B cell (primary cell): Measurements from ENCODE around the gene XPNPEP2.

Experiments
- EZH2 ChIP-seq: IDR thresholded peaks from 2 replicates; pipeline ENCODE4 v1.6.1; 2012; ENCODE audit warnings: borderline replicate concordance, low read depth, mild to moderate bottlenecking, moderate library complexity, low read length; ENCODE audit not compliant: insufficient read depth, poor library complexity, severe bottlenecking
- TF ChIP-seq, protein P1 (sequence below): fragments of 200-600 bp; IDR thresholded peaks from one replicate; pipeline ENCODE4 v1.8.0; 2022; ENCODE audit warnings: antibody characterized with exemption, mild to moderate bottlenecking

DNA sequence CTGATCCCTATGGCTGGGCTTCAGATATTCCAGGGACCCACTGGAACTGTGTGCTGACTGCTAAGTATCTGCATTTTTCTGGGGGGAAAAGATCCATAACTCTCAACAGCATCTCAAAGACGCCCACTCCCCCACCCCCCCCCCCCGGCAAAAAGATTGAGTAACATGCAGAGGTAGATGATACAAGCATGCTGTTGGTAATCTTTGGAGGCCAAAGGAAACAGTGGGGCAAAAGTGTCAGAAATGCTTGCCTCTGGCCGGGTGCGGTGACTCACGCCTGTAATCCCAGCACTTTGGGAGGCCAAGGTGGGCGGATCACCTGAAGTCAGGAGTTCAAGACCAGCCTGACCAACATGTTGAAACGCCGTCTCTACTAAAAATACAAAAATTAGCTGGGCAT, 12.2 kb downstream of the XPNPEP2 start:
- TF ChIP-seq, protein P1, sequence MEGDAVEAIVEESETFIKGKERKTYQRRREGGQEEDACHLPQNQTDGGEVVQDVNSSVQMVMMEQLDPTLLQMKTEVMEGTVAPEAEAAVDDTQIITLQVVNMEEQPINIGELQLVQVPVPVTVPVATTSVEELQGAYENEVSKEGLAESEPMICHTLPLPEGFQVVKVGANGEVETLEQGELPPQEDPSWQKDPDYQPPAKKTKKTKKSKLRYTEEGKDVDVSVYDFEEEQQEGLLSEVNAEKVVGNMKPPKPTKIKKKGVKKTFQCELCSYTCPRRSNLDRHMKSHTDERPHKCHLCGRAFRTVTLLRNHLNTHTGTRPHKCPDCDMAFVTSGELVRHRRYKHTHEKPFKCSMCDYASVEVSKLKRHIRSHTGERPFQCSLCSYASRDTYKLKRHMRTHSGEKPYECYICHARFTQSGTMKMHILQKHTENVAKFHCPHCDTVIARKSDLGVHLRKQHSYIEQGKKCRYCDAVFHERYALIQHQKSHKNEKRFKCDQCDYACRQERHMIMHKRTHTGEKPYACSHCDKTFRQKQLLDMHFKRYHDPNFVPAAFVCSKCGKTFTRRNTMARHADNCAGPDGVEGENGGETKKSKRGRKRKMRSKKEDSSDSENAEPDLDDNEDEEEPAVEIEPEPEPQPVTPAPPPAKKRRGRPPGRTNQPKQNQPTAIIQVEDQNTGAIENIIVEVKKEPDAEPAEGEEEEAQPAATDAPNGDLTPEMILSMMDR, result no peak
- TF ChIP-seq EZH2, result no peak
